ENCODE measurements around the gene CDC42BPG. TPM values are rescaled to one million over a fixed set of nuclear protein-coding genes. Genes with fewer than 3 reads are reported as not detected.

The CDC42BPG gene
- total and polyA plus RNA-seq, 2 of the 8 experiments (the other 6 are each of a cell fraction or from before 2014, with no cell fraction given), result 3.7 to 10.6 TPM

MicroRNAs encoded within 50 kb of the gene (microRNA counts, 767-probe panel; counts per million panel counts)
- microRNA hsa-miR-192-5p, result 879 counts per million, percentile 95 among the panel's probes with 10 or more counts

Other genes starting within 250 kb of the CDC42BPG start
- gene NRXN2, start 121.5 kb downstream of the CDC42BPG start, total RNA-seq (2021; fragmentation: NEBNext Ultra II Directional; extraction: Animal tissue kit (Norgen Biotek cat#: 25700)), result 11.4 and 11.5 TPM in 2 replicates
- 1.3 and 5.7 TPM in 2 replicates for gene NRXN2, start 121.5 kb downstream of the CDC42BPG start, polyA plus RNA-seq (2011; rRNA removed)
- 37.9 and 40.6 TPM in 2 replicates for gene RASGRP2, start 100.5 kb downstream of the CDC42BPG start, total RNA-seq (2021; fragmentation: NEBNext Ultra II Directional; extraction: Animal tissue kit (Norgen Biotek cat#: 25700))
- 45.7 and 50.4 TPM in 2 replicates for gene RASGRP2, start 100.5 kb downstream of the CDC42BPG start, polyA plus RNA-seq (2011; rRNA removed)
- gene PYGM, start 84.7 kb downstream of the CDC42BPG start, total RNA-seq (2021; fragmentation: NEBNext Ultra II Directional; extraction: Animal tissue kit (Norgen Biotek cat#: 25700)), result 9.6 and 9.7 TPM in 2 replicates
- gene PYGM, start 84.7 kb downstream of the CDC42BPG start, polyA plus RNA-seq (2011; rRNA removed), result 10.0 and 15.2 TPM in 2 replicates
- 353 and 365 TPM in 2 replicates for gene SF1, start 66.1 kb downstream of the CDC42BPG start, total RNA-seq (2021; fragmentation: NEBNext Ultra II Directional; extraction: Animal tissue kit (Norgen Biotek cat#: 25700))
- gene SF1, start 66.1 kb downstream of the CDC42BPG start, polyA plus RNA-seq (2011; rRNA removed), result 72.7 and 110 TPM in 2 replicates
- gene MAP4K2, start 41.4 kb downstream of the CDC42BPG start, total RNA-seq (2021; fragmentation: NEBNext Ultra II Directional; extraction: Animal tissue kit (Norgen Biotek cat#: 25700)), result 20.7 and 24.0 TPM in 2 replicates
- 20.1 and 25.3 TPM in 2 replicates for gene MAP4K2, start 41.4 kb downstream of the CDC42BPG start, polyA plus RNA-seq (2011; rRNA removed)
- gene MEN1, start 34.1 kb downstream of the CDC42BPG start, total RNA-seq (2021; fragmentation: NEBNext Ultra II Directional; extraction: Animal tissue kit (Norgen Biotek cat#: 25700)), result 56.3 and 56.9 TPM in 2 replicates
- gene MEN1, start 34.1 kb downstream of the CDC42BPG start, polyA plus RNA-seq (2011; rRNA removed), result 47.2 and 78.5 TPM in 2 replicates
- 36.9 and 42.9 TPM in 2 replicates for gene EHD1, start 34.0 kb upstream of the CDC42BPG start, total RNA-seq (2021; fragmentation: NEBNext Ultra II Directional; extraction: Animal tissue kit (Norgen Biotek cat#: 25700))
- gene EHD1, start 34.0 kb upstream of the CDC42BPG start, polyA plus RNA-seq (2011; rRNA removed), result 31.5 and 54.0 TPM in 2 replicates
- 20.9 and 22.1 TPM in 2 replicates for gene ATG2A, start 72.6 kb upstream of the CDC42BPG start, total RNA-seq (2021; fragmentation: NEBNext Ultra II Directional; extraction: Animal tissue kit (Norgen Biotek cat#: 25700))
- gene ATG2A, start 72.6 kb upstream of the CDC42BPG start, polyA plus RNA-seq (2011; rRNA removed), result 12.1 and 19.8 TPM in 2 replicates
- 5.1 and 5.8 TPM in 2 replicates for gene PPP2R5B, start 80.0 kb upstream of the CDC42BPG start, total RNA-seq (2021; fragmentation: NEBNext Ultra II Directional; extraction: Animal tissue kit (Norgen Biotek cat#: 25700))
- 4.9 and 6.3 TPM in 2 replicates for gene PPP2R5B, start 80.0 kb upstream of the CDC42BPG start, polyA plus RNA-seq (2011; rRNA removed)
- 0.97 and 1.5 TPM in 2 replicates for gene GPHA2, start 91.2 kb upstream of the CDC42BPG start, total RNA-seq (2021; fragmentation: NEBNext Ultra II Directional; extraction: Animal tissue kit (Norgen Biotek cat#: 25700))
- 4.4 and 5.4 TPM in 2 replicates for gene GPHA2, start 91.2 kb upstream of the CDC42BPG start, polyA plus RNA-seq (2011; rRNA removed)
- not detected in 2 replicates for gene MAJIN, start 127.5 kb upstream of the CDC42BPG start, total RNA-seq (2021; fragmentation: NEBNext Ultra II Directional; extraction: Animal tissue kit (Norgen Biotek cat#: 25700))
- gene MAJIN, start 127.5 kb upstream of the CDC42BPG start, polyA plus RNA-seq (2011; rRNA removed), result not detected in 2 replicates
- 1.4 and 2.0 TPM in 2 replicates for gene BATF2, start 152.3 kb upstream of the CDC42BPG start, total RNA-seq (2021; fragmentation: NEBNext Ultra II Directional; extraction: Animal tissue kit (Norgen Biotek cat#: 25700))
- gene BATF2, start 152.3 kb upstream of the CDC42BPG start, polyA plus RNA-seq (2011; rRNA removed), result 3.1 and 4.6 TPM in 2 replicates
- 184 and 186 TPM in 2 replicates for gene ARL2, start 169.5 kb upstream of the CDC42BPG start, total RNA-seq (2021; fragmentation: NEBNext Ultra II Directional; extraction: Animal tissue kit (Norgen Biotek cat#: 25700))
- 535 and 640 TPM in 2 replicates for gene ARL2, start 169.5 kb upstream of the CDC42BPG start, polyA plus RNA-seq (2011; rRNA removed)
- 18.3 and 19.6 TPM in 2 replicates for gene SNX15, start 182.8 kb upstream of the CDC42BPG start, total RNA-seq (2021; fragmentation: NEBNext Ultra II Directional; extraction: Animal tissue kit (Norgen Biotek cat#: 25700))
- gene SNX15, start 182.8 kb upstream of the CDC42BPG start, polyA plus RNA-seq (2011; rRNA removed), result 13.0 and 20.2 TPM in 2 replicates
- gene SAC3D1, start 196.6 kb upstream of the CDC42BPG start, total RNA-seq (2021; fragmentation: NEBNext Ultra II Directional; extraction: Animal tissue kit (Norgen Biotek cat#: 25700)), result 19.4 and 23.3 TPM in 2 replicates
- 25.8 and 41.3 TPM in 2 replicates for gene SAC3D1, start 196.6 kb upstream of the CDC42BPG start, polyA plus RNA-seq (2011; rRNA removed)
- gene NAALADL1, start 213.9 kb upstream of the CDC42BPG start, total RNA-seq (2021; fragmentation: NEBNext Ultra II Directional; extraction: Animal tissue kit (Norgen Biotek cat#: 25700)), result 7.5 and 8.1 TPM in 2 replicates
- gene NAALADL1, start 213.9 kb upstream of the CDC42BPG start, polyA plus RNA-seq (2011; rRNA removed), result 9.9 and 12.6 TPM in 2 replicates
- 87.0 and 90.0 TPM in 2 replicates for gene CDCA5, start 239.4 kb upstream of the CDC42BPG start, total RNA-seq (2021; fragmentation: NEBNext Ultra II Directional; extraction: Animal tissue kit (Norgen Biotek cat#: 25700))
- gene CDCA5, start 239.4 kb upstream of the CDC42BPG start, polyA plus RNA-seq (2011; rRNA removed), result 39.2 and 53.7 TPM in 2 replicates
- 21.4 and 21.5 TPM in 2 replicates for gene ZFPL1, start 239.6 kb upstream of the CDC42BPG start, total RNA-seq (2021; fragmentation: NEBNext Ultra II Directional; extraction: Animal tissue kit (Norgen Biotek cat#: 25700))
- gene ZFPL1, start 239.6 kb upstream of the CDC42BPG start, polyA plus RNA-seq (2011; rRNA removed), result 76.8 and 103 TPM in 2 replicates